OCI-LY3 (cell line): ENCODE measurements around the gene MAP2.
A peak's percentile ranks its signal among the peaks of the same experiment; 100 is the strongest.

Experiments
- H2AFZ ChIP-seq: fragments of 200-600, 300-600 bp; shearing (Covaris generic); 2 replicates; pipeline ENCODE4 v1.6.0; 2014; ENCODE audit warnings: antibody characterized with exemption, low read depth, low read length
- H3K27ac ChIP-seq: fragments of 200-600, 300-600 bp; sonication (generic); 2 replicates; pipeline ENCODE4 v1.5.1; 2014; ENCODE audit warnings: mild to moderate bottlenecking, low read length, moderate library complexity, mixed read lengths
- H3K27me3 ChIP-seq: fragments of 200-600, 300-600 bp; sonication (generic); 2 replicates; pipeline ENCODE4 v1.6.1; 2014; ENCODE audit warnings: low read depth, low read length, mixed read lengths
- H3K36me3 ChIP-seq: fragments of 200-600, 300-600 bp; sonication (generic); replicated peaks from 2 replicates; pipeline ENCODE3; 2014; ENCODE audit warnings: low read depth, low read length, mixed read lengths
- H3K4me1 ChIP-seq: fragments of 300-600, 200-600 bp; sonication (generic); 2 replicates; pipeline ENCODE4 v1.6.1; 2014; ENCODE audit warnings: low read length, mixed read lengths
- H3K4me2 ChIP-seq: fragments of 200-600, 300-600 bp; sonication (generic); 2 replicates; pipeline ENCODE4 v1.6.1; 2014; ENCODE audit warnings: low read length, mixed read lengths
- H3K4me3 ChIP-seq: fragments of 300-600, 200-600 bp; sonication (generic); 2 replicates; pipeline ENCODE4 v1.5.1; 2014; ENCODE audit warnings: antibody characterized with exemption, mild to moderate bottlenecking, low read length, moderate library complexity
- H3K79me2 ChIP-seq: fragments of 300-600, 200-600 bp; shearing (Covaris generic); 2 replicates; pipeline ENCODE4 v1.6.1; 2014; ENCODE audit warnings: mild to moderate bottlenecking, low read length, mixed read lengths
- H3K9ac ChIP-seq: fragments of 300-600, 200-600 bp; shearing (Covaris generic); 2 replicates; pipeline ENCODE4 v1.6.0; 2014; ENCODE audit warnings: mild to moderate bottlenecking, low read length, moderate library complexity
- H3K9me3 ChIP-seq: fragments of 200-600, 300-600 bp; shearing (Covaris generic); 2 replicates; pipeline ENCODE4 v1.6.1; 2014; ENCODE audit warnings: low read length, mixed read lengths; ENCODE audit not compliant: insufficient read depth
- H4K20me1 ChIP-seq: fragments of 200-600, 300-600 bp; sonication (generic); 2 replicates; pipeline ENCODE4 v1.6.1; 2016; ENCODE audit warnings: low read length, mixed read lengths; ENCODE audit not compliant: insufficient read depth
- CTCF ChIP-seq: fragments of 200-600, 300-600 bp; sonication (generic); IDR thresholded peaks from 2 replicates; pipeline ENCODE4 v1.5.1; 2014; ENCODE audit warnings: antibody characterized with exemption, low read length, low read depth
- EZH2phosphoT487 ChIP-seq: fragments of 200-600 bp; shearing (Covaris generic); IDR thresholded peaks from 2 replicates; pipeline ENCODE4 v1.6.1; 2018; ENCODE audit warnings: antibody characterized with exemption, mixed run types, low read depth

MAP2 gene

DNA sequence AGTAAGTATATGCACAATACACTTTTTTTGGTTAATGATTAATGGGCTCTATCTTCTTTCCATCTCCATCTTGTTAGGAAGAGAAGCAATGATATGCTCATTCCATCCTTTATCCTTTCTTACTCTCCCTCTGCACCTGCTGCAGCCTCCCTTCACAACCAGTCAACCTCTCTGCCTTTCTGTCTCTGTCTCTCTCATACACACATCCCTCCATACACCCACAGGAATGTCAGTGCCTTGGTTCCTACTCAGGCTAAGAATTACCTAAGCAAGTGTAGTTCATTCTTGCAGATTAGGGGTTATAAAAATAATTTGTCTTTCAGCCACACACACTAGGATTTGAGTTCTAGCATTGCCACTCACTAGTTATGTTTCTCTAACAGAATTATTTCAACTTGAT, 45.6 kb downstream of the MAP2 start:
- no peaks in the 10 kb centered on the region for H4K20me1 ChIP-seq
- H3K4me2 ChIP-seq = no peak overlapping the region
- no peaks in the 10 kb centered on the region for H3K27me3 ChIP-seq
- H2AFZ ChIP-seq = no peak overlapping the region
- H3K9me3 ChIP-seq = no peaks in the 10 kb centered on the region
- H3K4me3 ChIP-seq = no peak overlapping the region
- no peak overlapping the region for H3K9ac ChIP-seq
- no peaks in the 10 kb centered on the region for H3K36me3 ChIP-seq
- H3K79me2 ChIP-seq = no peaks in the 10 kb centered on the region
- H3K4me1 ChIP-seq = no peaks in the 10 kb centered on the region
- no peak overlapping the region for H3K27ac ChIP-seq
- TF ChIP-seq EZH2phosphoT487 (no peak), CTCF (no peak)

DNA sequence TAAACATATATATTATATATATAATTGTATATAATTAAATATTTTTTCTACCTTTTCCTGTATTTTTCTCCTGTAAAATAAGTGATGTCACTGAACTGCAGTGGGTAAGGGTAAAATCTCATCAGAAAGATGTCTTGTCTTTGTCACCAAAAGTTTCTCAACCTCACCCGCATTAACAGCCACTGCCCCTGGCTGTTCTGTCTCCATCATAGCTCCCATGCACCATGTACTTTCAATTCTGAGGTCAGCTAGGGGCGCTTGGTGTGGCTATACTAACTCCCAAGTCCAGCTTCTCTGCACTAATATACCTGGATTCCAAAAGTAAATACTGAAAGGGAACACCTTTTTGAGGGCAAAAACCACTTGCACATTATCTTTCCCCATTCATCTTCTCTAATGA, 46.6 kb downstream of the MAP2 start:
- H3K36me3 ChIP-seq = no peaks in the 10 kb centered on the region
- no peak overlapping the region for H3K27ac ChIP-seq
- no peaks in the 10 kb centered on the region for H3K4me1 ChIP-seq

DNA sequence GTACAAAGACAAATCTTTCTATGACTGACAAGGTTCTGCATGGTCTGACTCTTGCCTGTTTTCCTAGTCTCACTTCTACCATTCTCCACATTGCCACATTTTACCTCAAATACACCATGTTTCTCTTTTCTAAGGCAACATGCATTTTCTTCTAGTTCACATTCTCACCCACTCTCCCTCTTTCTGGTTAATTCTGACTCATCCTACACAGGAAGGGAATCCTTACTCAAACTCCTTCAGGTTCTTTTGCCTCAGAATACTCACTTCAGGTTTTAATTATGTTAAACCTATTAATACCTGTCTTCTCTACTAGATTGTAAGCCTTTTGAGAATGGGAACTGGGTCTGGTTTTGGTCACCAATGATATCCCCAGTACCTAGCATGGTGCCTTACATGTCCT, 47.2 kb downstream of the MAP2 start:
- H3K4me2 ChIP-seq = no peak overlapping the region
- no peaks in the 10 kb centered on the region for H3K79me2 ChIP-seq
- no peaks in the 10 kb centered on the region for H3K27me3 ChIP-seq
- H3K27ac ChIP-seq = no peak overlapping the region
- H3K9me3 ChIP-seq = no peaks in the 10 kb centered on the region
- no peak overlapping the region for H3K4me3 ChIP-seq
- H2AFZ ChIP-seq = no peak overlapping the region; the same call in 1 of the 2 replicates
- H3K9ac ChIP-seq = no peak overlapping the region
- no peaks in the 10 kb centered on the region for H3K4me1 ChIP-seq
- TF ChIP-seq CTCF (no peak), EZH2phosphoT487 (no peak)
- H3K36me3 ChIP-seq = no peaks in the 10 kb centered on the region
- no peaks in the 10 kb centered on the region for H4K20me1 ChIP-seq

More for the DNA sequence above, 46.6 kb downstream of the MAP2 start:
- Histone ChIP-seq H4K20me1 (no peaks in the 10 kb centered on the region), H2AFZ (no peak overlapping the region), H3K79me2 (no peaks in the 10 kb centered on the region), H3K9me3 (no peaks in the 10 kb centered on the region), H3K9ac (no peak overlapping the region), H3K4me3 (no peak overlapping the region), H3K27me3 (no peaks in the 10 kb centered on the region), H3K4me2 (no peak overlapping the region)
- TF ChIP-seq CTCF (no peak), EZH2phosphoT487 (no peak)

- Histone ChIP-seq H3K36me3 (no peaks in the 10 kb centered on the region), H3K4me3 (no peak overlapping the region), H3K27ac (no peak overlapping the region), H3K9ac (no peak overlapping the region), H4K20me1 (no peaks in the 10 kb centered on the region), H3K9me3 (no peaks in the 10 kb centered on the region), H3K79me2 (no peaks in the 10 kb centered on the region), H3K4me1 (no peaks in the 10 kb centered on the region), H2AFZ (peak overlapping the region; percentile 32), H3K4me2 (no peak overlapping the region), H3K27me3 (no peaks in the 10 kb centered on the region)
- TF ChIP-seq CTCF = no peak
- TF ChIP-seq EZH2phosphoT487 = no peak
These were observed 48.4 kb downstream of the MAP2 start for GRCh38 chr2:209472112-209472832.
